ENCODE data around the gene AREL1.
"Not testable (repeated sequence)": the region's sequence is repeated elsewhere in the genome, so short reads cannot be mapped to it uniquely, and the experiment has no call there.

AREL1 gene

GRCh38 chr14:74712499-74713394 is at the start of gene AREL1, which contains the start of gene FCF1:
Gene AREL1 (minus strand): TSS chr14:74713080. CDS start chr14:74685615, 27,465 bp downstream.
Gene FCF1 (plus strand): TSS chr14:74713144. CDS start chr14:74713198, 54 bp downstream.
- DNase-seq (ENCODE audit: low read depth in 2 of 2) = peak; percentile 54 to 62

GRCh38 chr14:74758505-74758904 is 45.6 kb upstream of the AREL1 start:
- not testable (repeated sequence) for DNase-seq (ENCODE audit: low read depth in 2 of 2)

- DNase-seq (ENCODE audit: low read depth in 2 of 2) = no peak
Measured at GRCh38 chr14:74756326-74756725, 43.4 kb upstream of the AREL1 start.

GRCh38 chr14:74754899-74755298 is 42.0 kb upstream of the AREL1 start:
- DNase-seq (ENCODE audit: low read depth in 2 of 2) = no peak

- DNase-seq (ENCODE audit: low read depth in 2 of 2) = no peak
Measured at GRCh38 chr14:74754157-74754556, 41.3 kb upstream of the AREL1 start.

- no peak for DNase-seq (ENCODE audit: low read depth in 2 of 2)
Measured at GRCh38 chr14:74747237-74747636, 34.4 kb upstream of the AREL1 start.

- no peak for DNase-seq (ENCODE audit: low read depth in 2 of 2)
Measured at GRCh38 chr14:74739293-74740030, 26.6 kb upstream of the AREL1 start.

- DNase-seq (ENCODE audit: low read depth in 2 of 2) = no peak
Measured at GRCh38 chr14:74737753-74738325, 25.0 kb upstream of the AREL1 start.

GRCh38 chr14:74735125-74735524 is 22.2 kb upstream of the AREL1 start:
- DNase-seq (ENCODE audit: low read depth in 2 of 2) = no peak

- no peak for DNase-seq (ENCODE audit: low read depth in 2 of 2)
Measured at GRCh38 chr14:74733221-74733620, 20.3 kb upstream of the AREL1 start.

- DNase-seq (ENCODE audit: low read depth in 2 of 2) = no peak
Measured at GRCh38 chr14:74732387-74732786, 19.5 kb upstream of the AREL1 start.

GRCh38 chr14:74723134-74723533 is 10.3 kb upstream of the AREL1 start:
- no peak for DNase-seq (ENCODE audit: low read depth in 2 of 2)

GRCh38 chr14:74720526-74720925 is 7.6 kb upstream of the AREL1 start:
- DNase-seq (ENCODE audit: low read depth in 2 of 2) = no peak

GRCh38 chr14:74713395-74713735 is 485 bp upstream of the AREL1 start:
- no peak for DNase-seq (ENCODE audit: low read depth in 2 of 2)

GRCh38 chr14:74711651-74712050 is 1.2 kb downstream of the AREL1 start:
- no peak for DNase-seq (ENCODE audit: low read depth in 2 of 2)

- no peak for DNase-seq (ENCODE audit: low read depth in 2 of 2)
Measured at GRCh38 chr14:74710480-74710879, 2.4 kb downstream of the AREL1 start.

GRCh38 chr14:74705613-74706500 is 7.0 kb downstream of the AREL1 start:
- no peak for DNase-seq (ENCODE audit: low read depth in 2 of 2)

- no peak for DNase-seq (ENCODE audit: low read depth in 2 of 2)
Measured at GRCh38 chr14:74704656-74705055, 8.2 kb downstream of the AREL1 start.

- DNase-seq (ENCODE audit: low read depth in 2 of 2) = no peak
Measured at GRCh38 chr14:74703043-74703442, 9.8 kb downstream of the AREL1 start.

- no peak for DNase-seq (ENCODE audit: low read depth in 2 of 2)
Measured at GRCh38 chr14:74702293-74702692, 10.6 kb downstream of the AREL1 start.

- no peak for DNase-seq (ENCODE audit: low read depth in 2 of 2)
Measured at GRCh38 chr14:74698465-74698864, 14.4 kb downstream of the AREL1 start.

- DNase-seq (ENCODE audit: low read depth in 2 of 2) = no peak
Measured at GRCh38 chr14:74697976-74698375, 14.9 kb downstream of the AREL1 start.

Measured in stimulated activated CD4-positive, alpha-beta T cell treated with anti-CD3 and anti-CD28 coated beads, Interleukin-1b, Interleukin-23, amount 100 ng/mL, for 4 hours (primary cell).